ENCODE data around the gene ENTPD3. TPM values are rescaled to one million over a fixed set of nuclear protein-coding genes. Genes with fewer than 3 reads are reported as not detected.

Gene ENTPD3
- total RNA-seq, 1 donor from 2014 or later = not detected

- no peak overlapping the region for H3K27ac ChIP-seq
- Mint-ChIP-seq H3K36me3 (no peaks in the 10 kb centered on the region), H3K27ac (no peak overlapping the region), H3K4me3 (no peak overlapping the region), H3K9me3 (no peaks in the 10 kb centered on the region), H3K4me1 (peaks cover 4% of the 10 kb centered on the region), H3K27me3 (ENCODE audit: insufficient read depth, low read depth) (peaks cover 2% of the 10 kb centered on the region)
- no peaks in the 10 kb centered on the region for H3K79me2 ChIP-seq (ENCODE audit: low read depth)
- H3K4me2 ChIP-seq = no peak overlapping the region
- H2AFZ ChIP-seq (replicated peaks) = no peak overlapping the region
- H3K36me3 ChIP-seq = no peaks in the 10 kb centered on the region
- no peaks in the 10 kb centered on the region for H3F3A ChIP-seq (ENCODE audit: low read depth)
- H3K9me3 ChIP-seq (ENCODE audit: low read depth) = no peaks in the 10 kb centered on the region
- no peaks in the 10 kb centered on the region for H4K20me1 ChIP-seq (ENCODE audit: low read depth)
- H3K4me1 ChIP-seq = no peaks in the 10 kb centered on the region
- H3K27me3 ChIP-seq = no peaks in the 10 kb centered on the region
- H3K9ac ChIP-seq = no peak overlapping the region
- TF ChIP-seq CTCF (IDR thresholded peaks at IDR 0.05) = no peak
- TF ChIP-seq EZH2 (IDR thresholded peaks at IDR 0.05) = no peak
- no peak for TF ChIP-seq EZH2phosphoT487 (IDR thresholded peaks at IDR 0.05)
- DNase-seq (ENCODE audit: low spot score) = no peak
- no peak overlapping the region for H3K4me3 ChIP-seq
These were observed 20.0 kb downstream of the ENTPD3 start for GRCh38 chr3:40407007-40407406.

GRCh38 chr3:40407611-40408010 lies 20.6 kb downstream of the ENTPD3 start:
- no peaks in the 10 kb centered on the region for H3K9me3 ChIP-seq (ENCODE audit: low read depth)
- TF ChIP-seq EZH2phosphoT487 (IDR thresholded peaks at IDR 0.05) (no peak), CTCF (IDR thresholded peaks at IDR 0.05) (no peak), EZH2 (IDR thresholded peaks at IDR 0.05) (no peak)
- Mint-ChIP-seq H3K4me3 (no peak overlapping the region), H3K9me3 (no peaks in the 10 kb centered on the region), H3K27me3 (ENCODE audit: insufficient read depth, low read depth) (peaks cover 2% of the 10 kb centered on the region), H3K27ac (no peak overlapping the region), H3K4me1 (peaks cover 4% of the 10 kb centered on the region), H3K36me3 (no peaks in the 10 kb centered on the region)
- H3K4me2 ChIP-seq = no peak overlapping the region
- H3K27me3 ChIP-seq = no peaks in the 10 kb centered on the region
- H3K4me3 ChIP-seq = no peak overlapping the region
- no peaks in the 10 kb centered on the region for H3F3A ChIP-seq (ENCODE audit: low read depth)
- H3K9ac ChIP-seq = no peak overlapping the region
- H4K20me1 ChIP-seq (ENCODE audit: low read depth) = no peaks in the 10 kb centered on the region
- H3K36me3 ChIP-seq = no peaks in the 10 kb centered on the region
- H2AFZ ChIP-seq (replicated peaks) = no peak overlapping the region
- no peak for DNase-seq (ENCODE audit: low spot score)
- H3K79me2 ChIP-seq (ENCODE audit: low read depth) = no peaks in the 10 kb centered on the region
- H3K27ac ChIP-seq = no peak overlapping the region
- no peaks in the 10 kb centered on the region for H3K4me1 ChIP-seq

- H3K9me3 Mint-ChIP-seq = no peaks in the 10 kb centered on the region
- H3K4me3 Mint-ChIP-seq = no peak overlapping the region
These were observed 27.3 kb downstream of the ENTPD3 start for GRCh38 chr3:40414270-40414669.

More at GRCh38 chr3:40414270-40414669, 27.3 kb downstream of the ENTPD3 start:
- Mint-ChIP-seq H3K27ac (no peak overlapping the region), H3K4me1 (no peaks in the 10 kb centered on the region), H3K27me3 (ENCODE audit: insufficient read depth, low read depth) (peaks cover 2% of the 10 kb centered on the region), H3K36me3 (no peaks in the 10 kb centered on the region)
- H3K4me2 ChIP-seq = no peak overlapping the region
- no peak for DNase-seq (ENCODE audit: low spot score)
- no peak for TF ChIP-seq EZH2phosphoT487 (IDR thresholded peaks at IDR 0.05)
- TF ChIP-seq CTCF (IDR thresholded peaks at IDR 0.05) = no peak
- TF ChIP-seq EZH2 (IDR thresholded peaks at IDR 0.05) = no peak
- no peak overlapping the region for H3K27ac ChIP-seq
- no peaks in the 10 kb centered on the region for H3K4me1 ChIP-seq
- no peaks in the 10 kb centered on the region for H3K27me3 ChIP-seq
- no peaks in the 10 kb centered on the region for H3K36me3 ChIP-seq
- H2AFZ ChIP-seq (replicated peaks) = no peak overlapping the region
- H3K79me2 ChIP-seq (ENCODE audit: low read depth) = no peaks in the 10 kb centered on the region
- H3K9ac ChIP-seq = no peak overlapping the region
- no peaks in the 10 kb centered on the region for H3F3A ChIP-seq (ENCODE audit: low read depth)
- no peaks in the 10 kb centered on the region for H4K20me1 ChIP-seq (ENCODE audit: low read depth)
- H3K9me3 ChIP-seq (ENCODE audit: low read depth) = no peaks in the 10 kb centered on the region
- H3K4me3 ChIP-seq = no peak overlapping the region

Measured in neural progenitor cell (in vitro differentiated cells).